ENCODE measurements around the gene THPO.

- TF ChIP-seq HDAC6 (IDR thresholded peaks at IDR 0.05; ENCODE audit: low read depth, low read length) (no peak), NFRKB (IDR thresholded peaks at IDR 0.05; ENCODE audit: low read depth) (no peak), MIER1 (IDR thresholded peaks at IDR 0.05; ENCODE audit: low read depth) (no peak), USF2 (CRISPR knock-in tag; IDR thresholded peaks at IDR 0.05) (no peak), ARHGAP35 (IDR thresholded peaks at IDR 0.05; ENCODE audit: partially characterized antibody) (no peak), KDM4B (IDR thresholded peaks at IDR 0.05; ENCODE audit: borderline replicate concordance in 2 of 2, low read depth in 1 of 2) (no peak), CBFB (CRISPR knock-in tag; IDR thresholded peaks at IDR 0.05) (no peak), FOS (IDR thresholded peaks at IDR 0.05; ENCODE audit: extremely low read depth, insufficient read length) (no peak)
- TF ChIP-seq, protein P1, sequence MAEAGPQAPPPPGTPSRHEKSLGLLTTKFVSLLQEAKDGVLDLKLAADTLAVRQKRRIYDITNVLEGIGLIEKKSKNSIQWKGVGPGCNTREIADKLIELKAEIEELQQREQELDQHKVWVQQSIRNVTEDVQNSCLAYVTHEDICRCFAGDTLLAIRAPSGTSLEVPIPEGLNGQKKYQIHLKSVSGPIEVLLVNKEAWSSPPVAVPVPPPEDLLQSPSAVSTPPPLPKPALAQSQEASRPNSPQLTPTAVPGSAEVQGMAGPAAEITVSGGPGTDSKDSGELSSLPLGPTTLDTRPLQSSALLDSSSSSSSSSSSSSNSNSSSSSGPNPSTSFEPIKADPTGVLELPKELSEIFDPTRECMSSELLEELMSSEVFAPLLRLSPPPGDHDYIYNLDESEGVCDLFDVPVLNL (CRISPR knock-in tag; IDR thresholded peaks at IDR 0.05; ENCODE audit: low read depth): no peak
- TF ChIP-seq, protein P2, sequence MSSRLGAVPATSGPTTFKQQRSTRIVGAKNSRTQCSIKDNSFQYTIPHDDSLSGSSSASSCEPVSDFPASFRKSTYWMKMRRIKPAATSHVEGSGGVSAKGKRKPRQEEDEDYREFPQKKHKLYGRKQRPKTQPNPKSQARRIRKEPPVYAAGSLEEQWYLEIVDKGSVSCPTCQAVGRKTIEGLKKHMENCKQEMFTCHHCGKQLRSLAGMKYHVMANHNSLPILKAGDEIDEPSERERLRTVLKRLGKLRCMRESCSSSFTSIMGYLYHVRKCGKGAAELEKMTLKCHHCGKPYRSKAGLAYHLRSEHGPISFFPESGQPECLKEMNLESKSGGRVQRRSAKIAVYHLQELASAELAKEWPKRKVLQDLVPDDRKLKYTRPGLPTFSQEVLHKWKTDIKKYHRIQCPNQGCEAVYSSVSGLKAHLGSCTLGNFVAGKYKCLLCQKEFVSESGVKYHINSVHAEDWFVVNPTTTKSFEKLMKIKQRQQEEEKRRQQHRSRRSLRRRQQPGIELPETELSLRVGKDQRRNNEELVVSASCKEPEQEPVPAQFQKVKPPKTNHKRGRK (tag; IDR thresholded peaks at IDR 0.05): no peak
- TF ChIP-seq, protein P3, sequence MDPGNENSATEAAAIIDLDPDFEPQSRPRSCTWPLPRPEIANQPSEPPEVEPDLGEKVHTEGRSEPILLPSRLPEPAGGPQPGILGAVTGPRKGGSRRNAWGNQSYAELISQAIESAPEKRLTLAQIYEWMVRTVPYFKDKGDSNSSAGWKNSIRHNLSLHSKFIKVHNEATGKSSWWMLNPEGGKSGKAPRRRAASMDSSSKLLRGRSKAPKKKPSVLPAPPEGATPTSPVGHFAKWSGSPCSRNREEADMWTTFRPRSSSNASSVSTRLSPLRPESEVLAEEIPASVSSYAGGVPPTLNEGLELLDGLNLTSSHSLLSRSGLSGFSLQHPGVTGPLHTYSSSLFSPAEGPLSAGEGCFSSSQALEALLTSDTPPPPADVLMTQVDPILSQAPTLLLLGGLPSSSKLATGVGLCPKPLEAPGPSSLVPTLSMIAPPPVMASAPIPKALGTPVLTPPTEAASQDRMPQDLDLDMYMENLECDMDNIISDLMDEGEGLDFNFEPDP (CRISPR knock-in tag; IDR thresholded peaks at IDR 0.05): no peak
- TF ChIP-seq, protein P4, sequence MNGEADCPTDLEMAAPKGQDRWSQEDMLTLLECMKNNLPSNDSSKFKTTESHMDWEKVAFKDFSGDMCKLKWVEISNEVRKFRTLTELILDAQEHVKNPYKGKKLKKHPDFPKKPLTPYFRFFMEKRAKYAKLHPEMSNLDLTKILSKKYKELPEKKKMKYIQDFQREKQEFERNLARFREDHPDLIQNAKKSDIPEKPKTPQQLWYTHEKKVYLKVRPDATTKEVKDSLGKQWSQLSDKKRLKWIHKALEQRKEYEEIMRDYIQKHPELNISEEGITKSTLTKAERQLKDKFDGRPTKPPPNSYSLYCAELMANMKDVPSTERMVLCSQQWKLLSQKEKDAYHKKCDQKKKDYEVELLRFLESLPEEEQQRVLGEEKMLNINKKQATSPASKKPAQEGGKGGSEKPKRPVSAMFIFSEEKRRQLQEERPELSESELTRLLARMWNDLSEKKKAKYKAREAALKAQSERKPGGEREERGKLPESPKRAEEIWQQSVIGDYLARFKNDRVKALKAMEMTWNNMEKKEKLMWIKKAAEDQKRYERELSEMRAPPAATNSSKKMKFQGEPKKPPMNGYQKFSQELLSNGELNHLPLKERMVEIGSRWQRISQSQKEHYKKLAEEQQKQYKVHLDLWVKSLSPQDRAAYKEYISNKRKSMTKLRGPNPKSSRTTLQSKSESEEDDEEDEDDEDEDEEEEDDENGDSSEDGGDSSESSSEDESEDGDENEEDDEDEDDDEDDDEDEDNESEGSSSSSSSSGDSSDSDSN (IDR thresholded peaks at IDR 0.05; ENCODE audit: borderline replicate concordance in 1 of 2, low read depth in 2 of 2, low read length in 2 of 2): peak; percentile 83 to 85; a peak in 3 of 4 replicates
These were observed 16.5 kb downstream of the THPO start, which contains the start of the genes CLCN2 and POLR2H for GRCh38 chr3:184361532-184361931.

Measured in K562 (cell line).